OCI-LY1 (cell line): ENCODE results near the gene ELFN2.

ENCODE experiments used
- H2AFZ ChIP-seq: fragments of 200-600 bp; sonication (generic), shearing (Covaris generic); 2 replicates; pipeline ENCODE4 v1.6.0; 2014; ENCODE audit warnings: antibody characterized with exemption, mild to moderate bottlenecking, low read length
- H3F3A ChIP-seq: fragments of 200-600 bp; sonication (generic), shearing (Covaris generic); 2 replicates; pipeline ENCODE4 v1.6.0; 2014; ENCODE audit warnings: mild to moderate bottlenecking, antibody characterized with exemption, low read length, moderate library complexity; ENCODE audit not compliant: insufficient read depth
- H3K27ac ChIP-seq: fragments of 200-600 bp; sonication (generic); 2 replicates; pipeline ENCODE4 v1.5.1; 2014; ENCODE audit warnings: low read length, mixed run types, mild to moderate bottlenecking, low read depth; ENCODE audit not compliant: poor library complexity, severe bottlenecking
- H3K27me3 ChIP-seq: fragments of 200-600 bp; sonication (generic); 2 replicates; pipeline ENCODE4 v1.6.0; 2014; ENCODE audit warnings: antibody characterized with exemption, mild to moderate bottlenecking, low read length, moderate library complexity; ENCODE audit not compliant: insufficient read depth
- H3K36me3 ChIP-seq: fragments of 200-600 bp; sonication (generic); 2 replicates; pipeline ENCODE4 v1.6.1; 2014; ENCODE audit warnings: mild to moderate bottlenecking, antibody characterized with exemption, low read length, moderate library complexity, mixed read lengths; ENCODE audit not compliant: insufficient read depth
- H3K4me1 ChIP-seq: fragments of 200-600 bp; sonication (generic); 2 replicates; pipeline ENCODE4 v1.5.1; 2014; ENCODE audit warnings: mild to moderate bottlenecking, low read length, moderate library complexity; ENCODE audit not compliant: insufficient read depth, severe bottlenecking
- H3K4me2 ChIP-seq: fragments of 200-600 bp; sonication (generic), shearing (Covaris generic); 2 replicates; pipeline ENCODE4 v1.6.1; 2014; ENCODE audit warnings: low read length
- H3K4me3 ChIP-seq: fragments of 200-600 bp; sonication (generic); 2 replicates; pipeline ENCODE4 v1.5.1; 2014; ENCODE audit warnings: low read length, low read depth, mild to moderate bottlenecking, mixed read lengths; ENCODE audit not compliant: poor library complexity, severe bottlenecking
- H3K79me2 ChIP-seq: fragments of 200-600 bp; shearing (Covaris generic); 2 replicates; pipeline ENCODE4 v1.6.1; 2016; ENCODE audit warnings: mixed run types, low read length, mixed read lengths; ENCODE audit not compliant: insufficient read depth
- H3K9ac ChIP-seq: fragments of 200-600 bp; sonication (generic), shearing (Covaris generic); 2 replicates; pipeline ENCODE4 v1.6.1; 2014; ENCODE audit warnings: mild to moderate bottlenecking, low read length, mixed read lengths
- H3K9me2 ChIP-seq: fragments of 200-600 bp; sonication (generic), shearing (Covaris generic); 2 replicates; pipeline ENCODE4 v1.6.1; 2014; ENCODE audit warnings: low read depth, mild to moderate bottlenecking, low read length, mixed read lengths
- H3K9me3 ChIP-seq: fragments of 200-600 bp; shearing (Covaris generic); 2 replicates; pipeline ENCODE4 v1.6.1; 2014; ENCODE audit warnings: low read length, mixed read lengths
- H4K20me1 ChIP-seq: fragments of 200-600 bp; sonication (generic), shearing (Covaris generic); 2 replicates; pipeline ENCODE4 v1.6.0; 2016; ENCODE audit warnings: mild to moderate bottlenecking, low read length; ENCODE audit not compliant: insufficient read depth
- CTCF ChIP-seq: fragments of 200-600 bp; sonication (generic), shearing (Covaris generic); IDR thresholded peaks from 2 replicates; pipeline ENCODE4 v1.5.1; 2017; ENCODE audit warnings: mild to moderate bottlenecking, antibody characterized with exemption, low read length, moderate library complexity, mixed read lengths
- EZH2 ChIP-seq: fragments of 200-600 bp; sonication (generic), shearing (Covaris generic); IDR thresholded peaks from 2 replicates; pipeline ENCODE4 v1.8.0; 2017; ENCODE audit warnings: borderline replicate concordance, mixed run types, mild to moderate bottlenecking, antibody characterized with exemption, low read length, moderate library complexity, mixed read lengths

ELFN2 gene

DNA sequence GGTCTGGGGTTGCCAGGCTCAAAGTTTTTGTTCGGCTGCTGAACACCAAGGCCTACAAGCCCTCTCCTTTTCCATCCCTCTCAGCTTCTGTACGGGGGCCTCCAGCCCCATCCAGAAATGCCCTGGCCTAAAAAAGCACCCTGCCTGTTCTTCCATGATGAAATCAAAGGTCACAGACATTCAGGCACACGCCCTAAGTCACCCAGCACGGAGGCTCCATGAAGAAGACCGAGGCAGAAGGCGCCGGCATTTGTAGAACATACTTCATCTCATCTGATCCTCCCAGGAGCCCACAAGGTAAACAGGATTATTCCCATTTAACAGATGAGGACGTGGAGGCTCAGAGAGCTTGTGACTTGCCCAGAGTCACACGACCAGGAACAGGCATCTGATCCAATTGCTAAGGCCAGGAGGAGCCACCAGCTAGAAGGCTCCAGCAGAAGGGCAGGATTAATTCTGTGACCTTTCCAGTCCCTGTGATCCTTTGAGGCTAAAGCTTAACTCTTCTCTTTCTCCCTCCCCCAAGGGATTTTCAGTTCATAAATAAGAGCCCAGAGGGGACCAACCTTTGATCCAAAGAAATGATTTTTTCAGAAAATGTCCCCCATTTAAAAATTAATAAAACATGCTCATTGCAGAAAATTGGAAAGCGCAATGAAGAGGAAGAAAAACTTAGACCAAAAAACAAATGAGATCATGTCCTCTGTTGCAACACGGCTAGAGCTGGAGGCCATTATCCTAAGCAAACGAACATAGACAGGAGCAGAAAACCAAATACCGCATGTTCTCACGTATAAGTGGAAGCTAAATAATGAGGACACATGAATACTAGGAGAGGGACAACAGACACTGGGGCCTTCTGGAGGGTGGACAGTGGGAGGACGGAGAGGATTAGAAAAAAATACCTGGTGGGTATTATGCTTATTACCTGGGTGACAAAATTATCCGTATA, 106.3 kb downstream of the ELFN2 start:
- H3K27me3 ChIP-seq, result peaks cover 4% of the 10 kb centered on the region
- no peaks in the 10 kb centered on the region for H3K36me3 ChIP-seq
- H3F3A ChIP-seq, result no peaks in the 10 kb centered on the region
- no peak overlapping the region for H3K4me2 ChIP-seq
- no peaks in the 10 kb centered on the region for H3K79me2 ChIP-seq
- H3K4me3 ChIP-seq, result no peak overlapping the region
- H3K9me2 ChIP-seq, result no peaks in the 10 kb centered on the region
- no peaks in the 10 kb centered on the region for H4K20me1 ChIP-seq
- H3K27ac ChIP-seq, result no peak overlapping the region
- H3K9me3 ChIP-seq, result no peaks in the 10 kb centered on the region
- no peak overlapping the region for H2AFZ ChIP-seq
- TF ChIP-seq EZH2 (no peak), CTCF (no peak)
- no peak overlapping the region for H3K9ac ChIP-seq
- no peaks in the 10 kb centered on the region for H3K4me1 ChIP-seq

GRCh38 chr22:37319469-37319868, 107.8 kb downstream of the ELFN2 start:
- Histone ChIP-seq H4K20me1 (no peaks in the 10 kb centered on the region), H2AFZ (no peak overlapping the region), H3K79me2 (no peaks in the 10 kb centered on the region), H3F3A (no peaks in the 10 kb centered on the region), H3K36me3 (no peaks in the 10 kb centered on the region), H3K9me3 (no peaks in the 10 kb centered on the region), H3K27me3 (peaks cover 4% of the 10 kb centered on the region), H3K4me2 (no peak overlapping the region), H3K27ac (no peak overlapping the region), H3K4me3 (no peak overlapping the region), H3K4me1 (no peaks in the 10 kb centered on the region), H3K9ac (no peak overlapping the region), H3K9me2 (no peaks in the 10 kb centered on the region)
- TF ChIP-seq CTCF (no peak), EZH2 (no peak)

DNA sequence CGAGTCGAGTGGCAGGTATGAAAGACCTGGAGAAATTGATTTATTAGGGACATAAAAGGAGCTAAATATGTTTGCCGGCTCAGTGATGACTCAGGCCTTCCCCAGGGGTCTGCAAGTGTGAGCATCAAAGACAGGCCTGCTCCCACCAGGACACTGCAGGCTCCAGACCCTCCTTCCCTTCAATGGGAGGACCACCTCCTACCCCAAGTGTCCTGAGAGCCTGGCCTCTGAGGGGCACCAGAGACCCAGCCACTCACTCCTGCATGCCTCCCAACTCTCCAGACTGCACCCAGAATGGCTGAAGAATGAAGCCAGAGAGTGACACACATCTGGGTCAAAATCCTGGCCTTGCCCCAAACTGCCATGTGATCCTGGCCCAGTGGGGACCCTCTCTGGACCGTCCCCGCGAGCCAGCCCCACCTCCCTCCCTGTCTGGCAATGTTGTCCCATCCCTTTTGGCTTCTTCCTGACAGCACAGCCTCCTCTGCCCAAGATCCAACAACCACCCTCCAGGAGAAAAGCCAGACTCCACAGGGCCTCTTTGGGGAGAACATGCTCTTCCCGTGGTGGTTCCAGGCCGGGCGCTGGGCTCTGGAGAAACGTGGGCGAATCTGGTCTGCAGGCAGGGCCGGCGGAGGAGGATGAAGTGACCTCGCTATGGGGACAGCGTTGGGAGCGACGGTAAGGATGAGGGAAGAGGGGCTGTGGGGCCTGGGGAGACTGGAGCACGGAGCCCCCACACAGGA, 108.7 kb downstream of the ELFN2 start:
- Histone ChIP-seq H3F3A (no peaks in the 10 kb centered on the region), H3K79me2 (no peaks in the 10 kb centered on the region), H3K9me3 (no peaks in the 10 kb centered on the region), H3K4me1 (no peaks in the 10 kb centered on the region), H2AFZ (no peak overlapping the region), H3K4me2 (no peak overlapping the region), H3K27me3 (peaks cover 4% of the 10 kb centered on the region), H3K4me3 (no peak overlapping the region), H4K20me1 (no peaks in the 10 kb centered on the region), H3K36me3 (no peaks in the 10 kb centered on the region), H3K9me2 (no peaks in the 10 kb centered on the region), H3K27ac (no peak overlapping the region), H3K9ac (no peak overlapping the region)
- TF ChIP-seq CTCF (no peak), EZH2 (no peak)
